ENCODE results near the gene TGFBRAP1. TPM values are rescaled to one million over a fixed set of nuclear protein-coding genes. Genes with fewer than 3 reads are reported as not detected.

Gene TGFBRAP1
- total RNA-seq, 1 donor from 2014 or later = 13.8 TPM

DNA sequence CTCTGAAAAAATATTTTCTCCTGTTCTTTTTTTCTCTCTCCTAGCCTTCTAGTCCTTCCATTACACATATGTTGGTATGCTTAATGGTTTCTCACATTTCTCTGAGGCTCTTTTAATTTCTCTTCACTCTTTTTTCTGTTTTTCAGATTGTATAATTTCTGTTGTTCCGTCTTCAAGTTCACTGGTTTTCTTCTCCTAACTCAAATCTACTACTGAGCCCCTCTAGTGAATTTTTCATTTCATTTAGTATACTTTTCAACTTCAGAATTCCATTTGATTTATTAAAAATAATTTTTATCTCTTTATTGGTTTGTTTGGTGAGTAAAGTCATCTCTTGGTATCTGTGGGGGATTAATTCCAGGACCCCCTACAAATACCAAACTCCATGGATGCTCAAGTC lies 27.6 kb upstream of the TGFBRAP1 start:
- no peaks in the 10 kb centered on the region for H3K4me1 Mint-ChIP-seq
- H3K9me3 Mint-ChIP-seq = peaks cover 3% of the 10 kb centered on the region
- Histone ChIP-seq H3K27me3 (no peaks in the 10 kb centered on the region), H3K27ac (no peak overlapping the region), H3K4me3 (no peak overlapping the region), H3F3A (ENCODE audit: low read depth) (no peaks in the 10 kb centered on the region), H3K79me2 (ENCODE audit: low read depth) (no peaks in the 10 kb centered on the region), H3K4me2 (no peak overlapping the region), H3K9ac (no peak overlapping the region), H3K4me1 (no peaks in the 10 kb centered on the region), H3K36me3 (no peaks in the 10 kb centered on the region), H3K9me3 (ENCODE audit: low read depth) (no peaks in the 10 kb centered on the region), H4K20me1 (ENCODE audit: low read depth) (no peaks in the 10 kb centered on the region), H2AFZ (replicated peaks) (no peak overlapping the region)
- H3K4me3 Mint-ChIP-seq = no peak overlapping the region
- H3K27ac Mint-ChIP-seq = no peak overlapping the region
- TF ChIP-seq EZH2phosphoT487 (IDR thresholded peaks at IDR 0.05) = no peak
- TF ChIP-seq, protein P1, sequence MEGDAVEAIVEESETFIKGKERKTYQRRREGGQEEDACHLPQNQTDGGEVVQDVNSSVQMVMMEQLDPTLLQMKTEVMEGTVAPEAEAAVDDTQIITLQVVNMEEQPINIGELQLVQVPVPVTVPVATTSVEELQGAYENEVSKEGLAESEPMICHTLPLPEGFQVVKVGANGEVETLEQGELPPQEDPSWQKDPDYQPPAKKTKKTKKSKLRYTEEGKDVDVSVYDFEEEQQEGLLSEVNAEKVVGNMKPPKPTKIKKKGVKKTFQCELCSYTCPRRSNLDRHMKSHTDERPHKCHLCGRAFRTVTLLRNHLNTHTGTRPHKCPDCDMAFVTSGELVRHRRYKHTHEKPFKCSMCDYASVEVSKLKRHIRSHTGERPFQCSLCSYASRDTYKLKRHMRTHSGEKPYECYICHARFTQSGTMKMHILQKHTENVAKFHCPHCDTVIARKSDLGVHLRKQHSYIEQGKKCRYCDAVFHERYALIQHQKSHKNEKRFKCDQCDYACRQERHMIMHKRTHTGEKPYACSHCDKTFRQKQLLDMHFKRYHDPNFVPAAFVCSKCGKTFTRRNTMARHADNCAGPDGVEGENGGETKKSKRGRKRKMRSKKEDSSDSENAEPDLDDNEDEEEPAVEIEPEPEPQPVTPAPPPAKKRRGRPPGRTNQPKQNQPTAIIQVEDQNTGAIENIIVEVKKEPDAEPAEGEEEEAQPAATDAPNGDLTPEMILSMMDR (IDR thresholded peaks at IDR 0.05) = no peak
- no peak for TF ChIP-seq EZH2 (IDR thresholded peaks at IDR 0.05)
- no peaks in the 10 kb centered on the region for H3K27me3 Mint-ChIP-seq (ENCODE audit: insufficient read depth, low read depth)
- DNase-seq (ENCODE audit: low spot score) = no peak
- peaks cover 38% of the 10 kb centered on the region for H3K36me3 Mint-ChIP-seq

DNA sequence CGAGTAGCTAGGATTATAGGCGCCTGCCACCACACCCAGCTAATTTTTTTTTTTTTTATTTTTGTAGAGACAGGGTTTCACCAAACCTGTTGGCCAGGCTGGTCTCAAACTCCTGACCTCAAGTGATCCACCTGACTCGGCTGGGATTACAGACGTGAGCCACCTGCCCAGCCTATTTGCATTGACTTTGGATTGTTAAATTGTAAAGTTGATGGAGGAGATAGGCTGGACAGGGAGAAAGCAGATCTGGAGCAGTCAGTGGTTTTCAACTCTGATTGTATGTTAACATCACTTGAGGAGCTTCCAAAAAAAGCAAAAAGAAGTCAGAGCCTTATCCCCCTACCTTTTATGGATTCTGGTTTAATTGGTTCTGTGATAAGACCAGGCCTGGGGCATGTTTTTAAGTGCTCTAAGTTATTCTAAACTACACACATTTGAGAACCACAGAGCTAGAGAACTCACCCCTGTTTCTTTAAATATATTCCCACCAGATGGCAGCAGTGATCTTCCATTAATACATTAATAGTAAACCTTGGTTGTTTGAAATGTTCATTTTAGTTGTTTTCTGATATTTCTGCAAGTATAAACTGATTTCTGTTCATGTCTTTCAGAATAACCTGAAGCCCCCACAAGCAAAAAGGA lies 15.3 kb upstream of the TGFBRAP1 start:
- peaks cover 32% of the 10 kb centered on the region for H3K36me3 ChIP-seq
- no peaks in the 10 kb centered on the region for H3K4me1 ChIP-seq
- TF ChIP-seq EZH2phosphoT487 (IDR thresholded peaks at IDR 0.05) = no peak
- TF ChIP-seq, protein P1 (IDR thresholded peaks at IDR 0.05) = peak; percentile 52
- TF ChIP-seq EZH2 (IDR thresholded peaks at IDR 0.05) = no peak
- no peaks in the 10 kb centered on the region for H4K20me1 ChIP-seq (ENCODE audit: low read depth)
- H3F3A ChIP-seq (ENCODE audit: low read depth) = no peaks in the 10 kb centered on the region
- H2AFZ ChIP-seq (replicated peaks) = no peak overlapping the region
- no peak overlapping the region for H3K9ac ChIP-seq
- DNase-seq (ENCODE audit: low spot score) = peak; percentile 59
- H3K79me2 ChIP-seq (ENCODE audit: low read depth) = peaks cover 19% of the 10 kb centered on the region
- no peaks in the 10 kb centered on the region for H3K9me3 ChIP-seq (ENCODE audit: low read depth)
- no peak overlapping the region for H3K4me2 ChIP-seq
- Mint-ChIP-seq H3K4me3 (no peak overlapping the region), H3K36me3 (peaks cover 17% of the 10 kb centered on the region), H3K27ac (no peak overlapping the region), H3K27me3 (ENCODE audit: insufficient read depth, low read depth) (no peaks in the 10 kb centered on the region), H3K9me3 (no peaks in the 10 kb centered on the region), H3K4me1 (no peaks in the 10 kb centered on the region)
- H3K4me3 ChIP-seq = no peak overlapping the region
- no peaks in the 10 kb centered on the region for H3K27me3 ChIP-seq
- no peak overlapping the region for H3K27ac ChIP-seq

DNA sequence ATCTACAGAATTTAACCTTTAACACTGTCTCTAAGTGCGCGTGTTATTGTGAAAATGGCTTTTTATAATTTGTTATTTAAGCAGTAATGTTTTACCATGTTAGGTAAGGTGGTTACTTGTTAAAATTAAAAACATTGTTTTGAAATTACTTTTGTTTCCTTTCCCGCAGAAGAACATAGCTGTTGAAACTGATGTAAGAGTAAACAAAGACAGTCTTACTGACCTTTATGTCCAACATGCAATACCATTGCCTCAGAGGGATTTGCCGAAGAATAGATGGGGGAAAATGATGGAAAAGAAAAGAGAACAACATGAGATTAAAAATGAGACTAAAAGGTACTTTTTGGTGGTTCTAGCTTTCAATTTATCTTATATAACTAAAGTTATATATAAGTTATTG lies 9.9 kb upstream of the TGFBRAP1 start:
- Histone ChIP-seq H3F3A (ENCODE audit: low read depth) (no peaks in the 10 kb centered on the region), H3K4me3 (no peak overlapping the region), H3K27me3 (no peaks in the 10 kb centered on the region), H3K4me2 (peak overlapping the region; percentile 93), H3K36me3 (peaks cover 12% of the 10 kb centered on the region), H3K79me2 (ENCODE audit: low read depth) (peaks cover 60% of the 10 kb centered on the region), H2AFZ (replicated peaks) (no peak overlapping the region), H3K4me1 (peaks cover 14% of the 10 kb centered on the region), H3K9ac (no peak overlapping the region), H3K27ac (no peak overlapping the region), H4K20me1 (ENCODE audit: low read depth) (peaks cover 11% of the 10 kb centered on the region), H3K9me3 (ENCODE audit: low read depth) (no peaks in the 10 kb centered on the region)
- Mint-ChIP-seq H3K9me3 (no peaks in the 10 kb centered on the region), H3K27ac (no peak overlapping the region), H3K4me1 (peaks cover 17% of the 10 kb centered on the region), H3K36me3 (peaks cover 7% of the 10 kb centered on the region), H3K27me3 (ENCODE audit: insufficient read depth, low read depth) (no peaks in the 10 kb centered on the region), H3K4me3 (peak overlapping the region; percentile 58)
- no peak for DNase-seq (ENCODE audit: low spot score)
- TF ChIP-seq EZH2 (IDR thresholded peaks at IDR 0.05) (no peak), EZH2phosphoT487 (IDR thresholded peaks at IDR 0.05) (no peak)
- TF ChIP-seq, protein P1 (IDR thresholded peaks at IDR 0.05) = no peak
